HepG2 (cell line): ENCODE data around the gene TRAPPC4. TPM values are rescaled to one million over a fixed set of nuclear protein-coding genes. Genes with fewer than 3 reads are reported as not detected.

Experiments
- CREM ChIP-seq, 2 experiments: sonication (generic) in 1 of 2; formaldehyde crosslinking in 1 of 2; IDR thresholded peaks; 2 replicates each; pipeline versions ENCODE4 v1.4.0 to v1.6.1; 2016 to 2020; ENCODE audit warnings: antibody characterized with exemption in 1 of 2, mild to moderate bottlenecking in 1 of 2, missing genetic modification reagents in 1 of 2
- DMAP1 ChIP-seq: IDR thresholded peaks from 2 replicates; pipeline ENCODE4 v1.6.1; 2016
- HNF4A ChIP-seq: sonication (generic); formaldehyde crosslinking; IDR thresholded peaks from 2 replicates; pipeline ENCODE4 v1.4.0; 2020; ENCODE audit warnings: missing genetic modification reagents
- JUND ChIP-seq: sonication (generic); formaldehyde crosslinking; IDR thresholded peaks from 2 replicates; pipeline ENCODE4 v1.8.0; 2022; ENCODE audit warnings: mild to moderate bottlenecking, missing genetic modification reagents
- MBD4 ChIP-seq: IDR thresholded peaks from 2 replicates; pipeline ENCODE4 v1.6.1; 2012; ENCODE audit warnings: low read length, inconsistent platforms, borderline replicate concordance
- NR2C2 ChIP-seq: sonication (generic); formaldehyde crosslinking; IDR thresholded peaks from 2 replicates; pipeline ENCODE4 v1.4.0; 2020; ENCODE audit warnings: missing genetic modification reagents, mild to moderate bottlenecking, moderate library complexity, borderline replicate concordance
- RAD51 ChIP-seq: fragments of 450-650 bp; IDR thresholded peaks from 2 replicates; pipeline ENCODE4 v1.6.1; 2016; ENCODE audit warnings: borderline replicate concordance
- TFDP1 ChIP-seq: IDR thresholded peaks from 2 replicates; pipeline ENCODE4 v1.6.1; 2016; ENCODE audit warnings: missing compliant biosample characterization, missing genetic modification reagents, borderline replicate concordance
- ZBTB40 ChIP-seq, 2 experiments: fragments of 450-650 bp in 1 of 2; sonication (generic) in 1 of 2; formaldehyde crosslinking in 1 of 2; IDR thresholded peaks; 2 replicates each; pipeline versions ENCODE4 v1.6.1 to v1.8.0; 2016 to 2022; ENCODE audit warnings: antibody characterized with exemption in 1 of 2, mild to moderate bottlenecking in 1 of 2, missing genetic modification reagents in 1 of 2
- ZMYM2 ChIP-seq: sonication (generic); formaldehyde crosslinking; IDR thresholded peaks from 2 replicates; pipeline ENCODE4 v1.8.0; 2022; ENCODE audit warnings: mild to moderate bottlenecking, missing genetic modification reagents
- ZNF672 ChIP-seq: sonication (generic); formaldehyde crosslinking; IDR thresholded peaks from 2 replicates; pipeline ENCODE4 v1.8.1; 2022; ENCODE audit warnings: missing genetic modification reagents
- ZNF709 ChIP-seq: sonication (generic); formaldehyde crosslinking; IDR thresholded peaks from 2 replicates; pipeline ENCODE4 v1.5.0; 2020; ENCODE audit warnings: mild to moderate bottlenecking, missing genetic modification reagents
- polyA plus RNA-seq, 8 experiments: library from polyadenylated mRNA; depleted of rRNA in 3 of 8; stranded (reverse) in 7 of 8; unstranded in 1 of 8; fragments of >200 nt; fragmentation: Illumina TruSeq in 4 of 8; extraction: Trizol in 4 of 8; gene quantifications; 2 replicates each; pipeline versions ENCODE4 v1.2.1 to v1.2.3, GENCODE V29; 2011 to 2016; ENCODE audit warnings: low read depth in 4 of 8, missing spikeins in 1 of 8, mixed read lengths in 1 of 8; ENCODE audit not compliant: insufficient read depth in 1 of 8
- total RNA-seq, 5 experiments: library from RNA; depleted of rRNA; stranded (reverse); fragments of >200 nt; fragmentation: Illumina TruSeq; extraction: Trizol; gene quantifications; 2 replicates each; pipeline ENCODE4 v1.2.3, GENCODE V29; 2016; ENCODE audit warnings: low read depth in 1 of 5
- TF ChIP-seq, protein P1 (sequence below), 2 experiments: sonication (generic) in 1 of 2; formaldehyde crosslinking in 1 of 2; IDR thresholded peaks; 2 replicates each; pipeline versions ENCODE4 v1.4.0 to v1.6.1; 2016 to 2020; ENCODE audit warnings: borderline replicate concordance in 1 of 2, low read depth in 1 of 2, mild to moderate bottlenecking in 1 of 2, missing genetic modification reagents in 1 of 2

The TRAPPC4 gene
- total and polyA plus RNA-seq, 2 of the 13 experiments (the other 11 are each of a cell fraction or from before 2014, with no cell fraction given): 97.4 to 140 TPM

DNA sequence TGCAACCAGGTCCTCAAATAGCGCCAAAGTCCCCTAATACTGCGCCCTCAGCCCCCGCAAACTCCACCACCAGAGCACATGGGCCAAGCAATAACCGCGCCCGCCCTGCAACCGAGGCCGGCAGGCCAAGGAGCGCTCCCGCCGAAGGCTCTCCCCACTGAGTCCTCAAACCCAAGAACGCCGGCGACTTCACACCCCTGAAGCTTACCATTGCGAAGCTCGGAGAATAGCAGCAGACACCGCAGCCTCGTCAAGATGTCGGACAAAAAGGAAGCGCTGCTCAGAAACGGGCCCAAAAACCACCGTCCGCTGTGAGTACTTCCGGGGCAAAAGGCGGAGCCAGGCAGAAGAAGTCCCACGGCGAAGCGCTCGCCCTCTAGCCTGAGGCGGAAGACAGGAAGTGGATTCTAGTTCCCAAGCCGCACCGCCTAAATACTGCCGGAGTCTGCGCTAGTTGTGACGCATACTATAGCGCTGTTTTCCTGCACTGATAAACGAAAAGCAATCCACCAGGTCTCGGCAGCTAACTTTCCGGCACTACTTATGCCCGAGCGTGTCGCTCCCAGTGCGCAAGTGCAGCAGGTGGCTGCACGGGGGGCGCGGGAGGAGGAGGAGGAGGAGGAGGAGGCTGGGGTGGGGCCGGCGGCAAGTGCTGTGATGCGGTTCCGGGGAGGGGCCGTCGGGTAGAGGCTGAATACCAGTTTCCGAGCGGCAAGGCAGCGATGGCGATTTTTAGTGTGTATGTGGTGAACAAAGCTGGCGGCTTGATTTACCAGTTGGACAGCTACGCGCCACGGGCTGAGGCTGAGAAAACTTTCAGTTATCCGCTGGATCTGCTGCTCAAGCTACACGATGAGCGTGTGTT lies at the start of gene TRAPPC4, which contains the start of gene RPS25 (continued):
- peak; percentile 87 for TF ChIP-seq ZBTB40 (IDR thresholded peaks at IDR 0.05)
- TF ChIP-seq ZBTB40 (CRISPR knock-in tag; IDR thresholded peaks at IDR 0.05): no peak
- no peak for TF ChIP-seq ZMYM2
- TF ChIP-seq, protein P1, sequence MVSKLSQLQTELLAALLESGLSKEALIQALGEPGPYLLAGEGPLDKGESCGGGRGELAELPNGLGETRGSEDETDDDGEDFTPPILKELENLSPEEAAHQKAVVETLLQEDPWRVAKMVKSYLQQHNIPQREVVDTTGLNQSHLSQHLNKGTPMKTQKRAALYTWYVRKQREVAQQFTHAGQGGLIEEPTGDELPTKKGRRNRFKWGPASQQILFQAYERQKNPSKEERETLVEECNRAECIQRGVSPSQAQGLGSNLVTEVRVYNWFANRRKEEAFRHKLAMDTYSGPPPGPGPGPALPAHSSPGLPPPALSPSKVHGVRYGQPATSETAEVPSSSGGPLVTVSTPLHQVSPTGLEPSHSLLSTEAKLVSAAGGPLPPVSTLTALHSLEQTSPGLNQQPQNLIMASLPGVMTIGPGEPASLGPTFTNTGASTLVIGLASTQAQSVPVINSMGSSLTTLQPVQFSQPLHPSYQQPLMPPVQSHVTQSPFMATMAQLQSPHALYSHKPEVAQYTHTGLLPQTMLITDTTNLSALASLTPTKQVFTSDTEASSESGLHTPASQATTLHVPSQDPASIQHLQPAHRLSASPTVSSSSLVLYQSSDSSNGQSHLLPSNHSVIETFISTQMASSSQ (IDR thresholded peaks at IDR 0.05; ENCODE audit: low read depth): no peak; the same call in 1 of the 2 replicates
- TF ChIP-seq, protein P1 (CRISPR knock-in tag; IDR thresholded peaks at IDR 0.05; ENCODE audit: borderline replicate concordance): peak; percentile 68; the same call in 1 of the 2 replicates
- peak; percentile 91 for TF ChIP-seq CREM (IDR thresholded peaks at IDR 0.05)
- no peak for TF ChIP-seq CREM (CRISPR knock-in tag; IDR thresholded peaks at IDR 0.05)
- no peak for TF ChIP-seq MBD4
- peak; percentile 40; the same call in 1 of the 2 replicates for TF ChIP-seq HNF4A (CRISPR knock-in tag)
- TF ChIP-seq RAD51: no peak
- TF ChIP-seq NR2C2: peak; percentile 100
- no peak for TF ChIP-seq JUND
- TF ChIP-seq TFDP1 (CRISPR knock-in tag): peak; percentile 20; the same call in 1 of the 2 replicates
- TF ChIP-seq ZNF709 (CRISPR knock-in tag): no peak; the same call in 1 of the 2 replicates
- no peak for TF ChIP-seq ZNF672 (CRISPR knock-in tag)
- peak; percentile 96 for TF ChIP-seq DMAP1 (CRISPR knock-in tag)
